CD4-positive, alpha-beta T cell (primary cell): ENCODE measurements around the gene IFI27L2. TPM values are rescaled to one million over a fixed set of nuclear protein-coding genes. Genes with fewer than 3 reads are reported as not detected.

Experiments
- total RNA-seq, 174 experiments: library from RNA in 2 of 174; stranded (reverse) in 2 of 174; gene quantifications; one replicate each; pipeline ENCODE4 v1.2.3 and lab custom pipeline; 2021 to 2026

Gene IFI27L2
- total RNA-seq, 2 experiments from 2014 or later = 21.5 to 22.2 TPM

Other genes starting within 250 kb of the IFI27L2 start
- not detected for gene FAM181A, start 202.3 kb downstream of the IFI27L2 start, total RNA-seq
- gene ASB2, start 153.0 kb downstream of the IFI27L2 start, total RNA-seq = 1 to 10 TPM in 1 of 2 experiments, under 1 TPM in 1; 0.98 to 1.2 TPM
- not detected for gene CCDC197, start 132.3 kb downstream of the IFI27L2 start, total RNA-seq
- gene OTUB2, start 103.3 kb downstream of the IFI27L2 start, total RNA-seq = not detected
- 100 to 1,000 TPM; 678 to 711 TPM for gene DDX24, start 48.4 kb downstream of the IFI27L2 start, total RNA-seq
- gene IFI27L1, start 48.3 kb downstream of the IFI27L2 start, total RNA-seq = 10 to 100 TPM; 14.1 to 14.3 TPM
- 1 to 10 TPM; 1.7 to 2.2 TPM for gene IFI27, start 18.9 kb downstream of the IFI27L2 start, total RNA-seq
- 1 to 10 TPM; 3.5 to 4.3 TPM for gene PPP4R4, start 44.7 kb upstream of the IFI27L2 start, total RNA-seq
- not detected for gene SERPINA10, start 163.7 kb upstream of the IFI27L2 start, total RNA-seq
- gene SERPINA6, start 193.7 kb upstream of the IFI27L2 start, total RNA-seq = not detected
- not detected for gene SERPINA2, start 237.1 kb upstream of the IFI27L2 start, total RNA-seq